Occipital lobe (tissue), 2 donors: ENCODE measurements around the gene CENPS. TPM values are rescaled to one million over a fixed set of nuclear protein-coding genes. Genes with fewer than 3 reads are reported as not detected.

Experiments used
- DNase-seq: peaks from one replicate; lab custom pipeline; 2025; lab: John Stamatoyannopoulos, UW
- total RNA-seq: library from RNA; depleted of rRNA; stranded (reverse); fragments of >200 nt; gene quantifications from one replicate; pipeline ENCODE4 v1.2.3, GENCODE V29; 2014

The CENPS gene
- total RNA-seq, 1 donor from 2014 or later = 6.6 TPM

- DNase-seq = no peak
Measured at GRCh38 chr1:10490286-10490970, 60.2 kb downstream of the CENPS start.

Other genes with a start within 250 kb of the CENPS start
- 210 TPM for gene KIF1B, start 219.9 kb upstream of the CENPS start, total RNA-seq
- 94.1 TPM for gene PGD, start 31.4 kb upstream of the CENPS start, total RNA-seq
- 3.0 TPM for gene CORT, start 19.6 kb downstream of the CENPS start, total RNA-seq
- 29.6 TPM for gene DFFA, start 42.1 kb downstream of the CENPS start, total RNA-seq
- 9.2 TPM for gene PEX14, start 44.5 kb downstream of the CENPS start, total RNA-seq